Activated gamma-delta T cell treated with Interleukin-2 at 50 U/mL for 16 hours (primary cell): ENCODE measurements around the gene CCDC116.
"Not testable (repeated sequence)": the region's sequence is repeated elsewhere in the genome, so short reads cannot be mapped to it uniquely, and the experiment has no call there.

Experiments
- DNase-seq: peaks from one replicate; pipeline ENCODE4 v3.0.0-alpha.2; 2020

Gene CCDC116

GRCh38 chr22:21611210-21611977 lies 21.2 kb upstream of the CCDC116 start:
- no peak for DNase-seq

- DNase-seq, result no peak
Measured at GRCh38 chr22:21612858-21613257, 19.7 kb upstream of the CCDC116 start.

GRCh38 chr22:21613553-21614233 lies 18.9 kb upstream of the CCDC116 start:
- DNase-seq, result no peak

GRCh38 chr22:21615731-21616130 lies 16.8 kb upstream of the CCDC116 start:
- DNase-seq, result no peak

- DNase-seq, result not testable (repeated sequence)
Measured at GRCh38 chr22:21617337-21617736, 15.2 kb upstream of the CCDC116 start.

- no peak for DNase-seq
Measured at GRCh38 chr22:21621025-21621424, 11.5 kb upstream of the CCDC116 start.

GRCh38 chr22:21622011-21622918 lies 10.3 kb upstream of the CCDC116 start:
- DNase-seq, result no peak

- DNase-seq, result no peak
Measured at GRCh38 chr22:21622919-21623647, 9.5 kb upstream of the CCDC116 start.

- DNase-seq, result no peak
Measured at GRCh38 chr22:21623648-21623970, 9.0 kb upstream of the CCDC116 start.

GRCh38 chr22:21624120-21624879 lies 8.3 kb upstream of the CCDC116 start:
- DNase-seq, result peak; percentile 33

- no peak for DNase-seq
Measured at GRCh38 chr22:21624880-21625791, 7.4 kb upstream of the CCDC116 start.

- no peak for DNase-seq
Measured at GRCh38 chr22:21626073-21626734, 6.4 kb upstream of the CCDC116 start.

GRCh38 chr22:21626735-21627469 lies 5.7 kb upstream of the CCDC116 start:
- DNase-seq, result no peak

- DNase-seq, result no peak
Measured at GRCh38 chr22:21628386-21629254, 3.9 kb upstream of the CCDC116 start.

GRCh38 chr22:21629255-21630149 lies 3.1 kb upstream of the CCDC116 start, which contains the start of gene YDJC:
Gene YDJC (minus strand): TSS chr22:21630022. CDS start chr22:21630014, 8 bp downstream.
- peak; percentile 96 for DNase-seq

GRCh38 chr22:21631025-21631424 lies 1.5 kb upstream of the CCDC116 start:
- DNase-seq, result no peak

- no peak for DNase-seq
Measured at GRCh38 chr22:21632931-21633330, 371 bp downstream of the CCDC116 start.
